H1 (cell line): Measurements from ENCODE around the gene RFX1. TPM values are rescaled to one million over a fixed set of nuclear protein-coding genes. Genes with fewer than 3 reads are reported as not detected.

ENCODE experiments used
- CTCF ChIA-PET: fragments of 300-600 bp; sonication (Branson Sonifier 250); formaldehyde crosslinking; loops from one replicate; lab custom pipeline; 2021; ENCODE audit not compliant: partially characterized antibody; lab: Charles Lee
- POLR2A ChIA-PET: fragments of 300-600 bp; sonication (Branson Sonifier 250); formaldehyde crosslinking; loops from one replicate; lab custom pipeline; 2021; ENCODE audit warnings: inconsistent platforms; ENCODE audit not compliant: partially characterized antibody; lab: Charles Lee
- DNase-seq, 2 experiments: peaks; one replicate each; pipeline versions ENCODE4 v3.0.0 to v3.0.0-alpha.2; 2010 to 2022; ENCODE audit warnings: low spot score in 2 of 2, low read depth in 1 of 2, mixed read lengths in 1 of 2
- FAIRE-seq: peaks from 2 replicates; lab custom pipeline; 2011; peaks lifted over from hg19 to GRCh38; lab: Jason Lieb, UNC
- H2AFZ ChIP-seq: 2 replicates; pipeline ENCODE4 v1.8.1; 2012; ENCODE audit warnings: low read length, inconsistent platforms
- H2AK5ac ChIP-seq: 2 replicates; pipeline ENCODE4 v1.6.1; 2013; ENCODE audit warnings: low read depth, low read length
- H2BK120ac ChIP-seq: replicated peaks from 2 replicates; pipeline ENCODE3; 2013; ENCODE audit warnings: low read depth, low read length, inconsistent platforms
- H2BK12ac ChIP-seq: 2 replicates; pipeline ENCODE4 v1.6.1; 2013; ENCODE audit warnings: low read depth, low read length
- H2BK15ac ChIP-seq: 2 replicates; pipeline ENCODE4 v1.6.1; 2013; ENCODE audit warnings: low read length
- H2BK20ac ChIP-seq: 2 replicates; pipeline ENCODE4 v1.6.1; 2013; ENCODE audit warnings: low read length
- H2BK5ac ChIP-seq: 2 replicates; pipeline ENCODE4 v1.6.1; 2013; ENCODE audit warnings: low read depth, low read length
- H3K14ac ChIP-seq: 2 replicates; pipeline ENCODE4 v1.6.1; 2013; ENCODE audit warnings: inconsistent platforms; ENCODE audit not compliant: insufficient read length
- H3K18ac ChIP-seq: 2 replicates; pipeline ENCODE4 v1.6.1; 2013; ENCODE audit warnings: low read length; ENCODE audit errors: extremely low read depth
- H3K23ac ChIP-seq: 2 replicates; pipeline ENCODE4 v1.6.1; 2013; ENCODE audit warnings: inconsistent platforms; ENCODE audit not compliant: insufficient read length
- H3K23me2 ChIP-seq: 2 replicates; pipeline ENCODE4 v1.6.1; 2013; ENCODE audit warnings: low read depth, low read length
- H3K27ac ChIP-seq: 2 replicates; pipeline ENCODE4 v1.6.1; 2011; ENCODE audit warnings: low read depth, low read length, inconsistent platforms
- H3K27me3 ChIP-seq, 4 experiments: replicated peaks in 1 of 4; 1 replicate in 1 of 4; 2 replicates in 3 of 4; pipeline versions ENCODE4 v1.6.1 to v1.8.1; 2011 to 2013; ENCODE audit warnings: low read length in 3 of 4, mild to moderate bottlenecking in 3 of 4, inconsistent platforms in 2 of 4, mixed read lengths in 2 of 4, moderate library complexity in 1 of 4; ENCODE audit not compliant: control insufficient read depth in 3 of 4, insufficient read depth in 3 of 4; ENCODE audit errors: extremely low read depth in 1 of 4
- H3K36me3 ChIP-seq, 4 experiments: 2 replicates each; pipeline versions ENCODE4 v1.6.1 to v1.8.1; 2011 to 2013; ENCODE audit warnings: mild to moderate bottlenecking in 4 of 4, low read length in 3 of 4, moderate library complexity in 2 of 4, control low read depth in 1 of 4, inconsistent platforms in 1 of 4; ENCODE audit not compliant: insufficient read depth in 4 of 4, control insufficient read depth in 2 of 4
- H3K4ac ChIP-seq: replicated peaks from 2 replicates; pipeline ENCODE3; 2013; ENCODE audit warnings: low read length, low read depth, mixed read lengths, inconsistent platforms; ENCODE audit not compliant: insufficient read length
- H3K4me1 ChIP-seq, 4 experiments: replicated peaks in 1 of 4; 1 replicate in 1 of 4; 2 replicates in 3 of 4; pipeline versions ENCODE4 v1.6.1 to v1.8.1; 2011 to 2013; ENCODE audit warnings: low read length in 3 of 4, inconsistent platforms in 2 of 4, mixed read lengths in 1 of 4; ENCODE audit not compliant: insufficient read depth in 4 of 4, control insufficient read depth in 3 of 4
- H3K4me2 ChIP-seq, 2 experiments: 2 replicates each; pipeline versions ENCODE4 v1.6.1 to v1.8.1; 2011 to 2013; ENCODE audit warnings: low read depth in 2 of 2, low read length in 2 of 2, control low read depth in 1 of 2, inconsistent platforms in 1 of 2, mild to moderate bottlenecking in 1 of 2; ENCODE audit not compliant: insufficient read depth in 1 of 2
- H3K4me3 ChIP-seq, 4 experiments: fragments of 200-600, 300-600 bp in 1 of 4; sonication (generic), shearing (Covaris generic), sonication (Bioruptor Twin) in 1 of 4; 2 replicates each; pipeline versions ENCODE4 v1.5.1 to v1.8.1; 2011 to 2016; ENCODE audit warnings: low read length in 4 of 4, low read depth in 3 of 4, control low read depth in 2 of 4, inconsistent platforms in 2 of 4, mild to moderate bottlenecking in 2 of 4, mixed read lengths in 1 of 4, moderate library complexity in 1 of 4; ENCODE audit not compliant: insufficient read depth in 2 of 4; ENCODE audit errors: extremely low read depth in 1 of 4
- H3K56ac ChIP-seq: replicated peaks from 2 replicates; pipeline ENCODE3; 2013; ENCODE audit warnings: low read depth, mild to moderate bottlenecking, mixed read lengths, low read length, inconsistent platforms; ENCODE audit not compliant: insufficient read length
- H3K79me1 ChIP-seq: 2 replicates; pipeline ENCODE4 v1.6.1; 2013; ENCODE audit warnings: low read depth, low read length, control low read depth
- H3K79me2 ChIP-seq, 2 experiments: 2 replicates each; pipeline versions ENCODE4 v1.6.1 to v1.8.1; 2012 to 2013; ENCODE audit warnings: low read length in 2 of 2, mild to moderate bottlenecking in 2 of 2, inconsistent platforms in 1 of 2; ENCODE audit not compliant: insufficient read depth in 2 of 2, control insufficient read depth in 1 of 2
- H3K9ac ChIP-seq, 4 experiments: replicated peaks in 1 of 4; 1 replicate in 1 of 4; 2 replicates in 3 of 4; pipeline versions ENCODE4 v1.6.1 to v1.8.1; 2011 to 2013; ENCODE audit warnings: low read depth in 3 of 4, low read length in 3 of 4, control low read depth in 2 of 4, mild to moderate bottlenecking in 2 of 4, moderate library complexity in 2 of 4, inconsistent platforms in 1 of 4; ENCODE audit errors: extremely low read depth in 1 of 4
- H3K9me3 ChIP-seq, 2 experiments: 2 replicates each; pipeline versions ENCODE4 v1.6.1 to v1.8.1; 2012 to 2013; ENCODE audit warnings: mild to moderate bottlenecking in 2 of 2, moderate library complexity in 2 of 2, control low read depth in 1 of 2, inconsistent platforms in 1 of 2, low read depth in 1 of 2, low read length in 1 of 2, mixed read lengths in 1 of 2; ENCODE audit not compliant: insufficient read depth in 2 of 2
- H4K20me1 ChIP-seq, 2 experiments: replicated peaks in 1 of 2; 2 replicates each; pipeline versions ENCODE3 to v1.8.1; 2011 to 2013; ENCODE audit warnings: inconsistent platforms in 2 of 2, low read length in 2 of 2, mild to moderate bottlenecking in 1 of 2; ENCODE audit not compliant: insufficient read depth in 2 of 2, control insufficient read depth in 1 of 2
- H4K5ac ChIP-seq: 2 replicates; pipeline ENCODE4 v1.6.1; 2013; ENCODE audit warnings: low read length, low read depth, mixed read lengths, inconsistent platforms; ENCODE audit not compliant: insufficient read length
- H4K8ac ChIP-seq: 2 replicates; pipeline ENCODE4 v1.8.0; 2013; ENCODE audit warnings: mild to moderate bottlenecking, moderate library complexity, low read length, inconsistent platforms; ENCODE audit not compliant: insufficient read depth; ENCODE audit errors: extremely low read depth
- H4K91ac ChIP-seq: replicated peaks from 2 replicates; pipeline ENCODE3; 2013; ENCODE audit warnings: low read length, mixed read lengths, inconsistent platforms; ENCODE audit not compliant: insufficient read length
- CHD2 ChIP-seq: IDR thresholded peaks from 2 replicates; pipeline ENCODE4 v1.6.1; 2012; ENCODE audit warnings: low read length, improper control_type of control experiment
- EGR1 ChIP-seq: IDR thresholded peaks from 2 replicates; pipeline ENCODE4 v1.6.1; 2011; ENCODE audit warnings: low read depth, low read length, borderline replicate concordance
- HDAC6 ChIP-seq: IDR thresholded peaks from one replicate; pipeline ENCODE4 v1.7.1; 2012; ENCODE audit warnings: low read depth, mild to moderate bottlenecking, inconsistent platforms, low read length, moderate library complexity
- JUN ChIP-seq: IDR thresholded peaks from 2 replicates; pipeline ENCODE4 v1.6.1; 2011; ENCODE audit warnings: low read depth, mild to moderate bottlenecking, improper control_type of control experiment, low read length
- NRF1 ChIP-seq: IDR thresholded peaks from 2 replicates; pipeline ENCODE4 v1.6.1; 2011; ENCODE audit warnings: mild to moderate bottlenecking, low read depth, low read length, improper control_type of control experiment
- SP1 ChIP-seq: IDR thresholded peaks from 2 replicates; pipeline ENCODE4 v1.6.1; 2011; ENCODE audit warnings: low read depth, low read length
- SP2 ChIP-seq: IDR thresholded peaks from 2 replicates; pipeline ENCODE4 v1.6.1; 2012; ENCODE audit warnings: mild to moderate bottlenecking, low read length, inconsistent platforms
- SRF ChIP-seq: IDR thresholded peaks from 2 replicates; pipeline ENCODE4 v1.6.1; 2011; ENCODE audit warnings: mild to moderate bottlenecking, low read depth, low read length, moderate library complexity
- SUZ12 ChIP-seq: fragments of 200-600 bp; sonication (generic); IDR thresholded peaks from 2 replicates; pipeline ENCODE4 v1.6.1; 2012; ENCODE audit warnings: mild to moderate bottlenecking, inconsistent platforms, low read length, moderate library complexity, mixed read lengths
- WGBS, 2 experiments: shearing (Covaris generic) in 1 of 2; methylation state at CpG; one replicate each; pipeline versions ENCODE4 v1.1.6 to v1.1.7; 2013 to 2015; ENCODE audit warnings: low lambda C conversion rate in 2 of 2, mixed read lengths in 2 of 2, inconsistent platforms in 1 of 2, low coverage in 1 of 2, missing lambda C conversion rate in 1 of 2; ENCODE audit not compliant: insufficient replicate concordance in 2 of 2, insufficient coverage in 1 of 2, insufficient read length in 1 of 2; ENCODE audit errors: extremely low coverage in 1 of 2, missing lambda C conversion rate in 1 of 2; 5-methylcytosine and 5-hydroxymethylcytosine counted together
- polyA plus RNA-seq, 7 experiments: library from polyadenylated mRNA; depleted of rRNA in 3 of 7; stranded (reverse) in 5 of 7; unstranded in 2 of 7; fragments of >200 nt in 5 of 7; fragments of 200-250 nt in 2 of 7; gene quantifications; 1 replicate in 5 of 7; 2 replicates in 1 of 7; 4 replicates in 1 of 7; pipeline versions ENCODE4 v1.2.1 to v1.2.3, GENCODE V29; 2011 to 2013; ENCODE audit warnings: missing spikeins in 2 of 7, mixed read lengths in 2 of 7
- total RNA-seq: library from RNA; stranded (reverse); fragmentation: NEBNext Ultra II Directional; extraction: Animal tissue kit (Norgen Biotek cat#: 25700); gene quantifications from 2 replicates; pipeline ENCODE4 v1.2.1, GENCODE V29; 2021

RFX1 gene
- total and polyA plus RNA-seq, 2 of the 8 experiments (the other 6 are each of a cell fraction or from before 2014, with no cell fraction given): 4.9 to 17.0 TPM

GRCh38 chr19:13951799-13952153 is 54.3 kb downstream of the RFX1 start:
- peak overlapping the region; percentile 68; the same call in 1 of the 2 replicates for H4K8ac ChIP-seq
- no peak overlapping the region for H2BK20ac ChIP-seq
- FAIRE-seq: no peak
- peaks cover 9% of the 10 kb centered on the region for H3K23me2 ChIP-seq
- CTCF ChIA-PET: interaction anchor here (1.6 to 2.7 kb wide), 3 partner anchors 10 to 97 kb away, joined by 3 to 11 read pairs (median 10); no protein-coding TSS in a partner anchor
- H2BK12ac ChIP-seq: no peak overlapping the region
- H3K79me2 ChIP-seq: peaks cover 0 to 19% of the 10 kb centered on the region in 2 experiments; a peak in 3 of 4 replicates
- H3K4me2 ChIP-seq: peak overlapping the region; percentile 48 to 83
- peak overlapping the region in 1 of 4 experiments; percentile 43; a peak in 1 of 7 replicates for H3K9ac ChIP-seq
- no peak overlapping the region; the same call in 1 of the 2 replicates for H3K18ac ChIP-seq
- H2AK5ac ChIP-seq: no peak overlapping the region
- H3K56ac ChIP-seq: no peak overlapping the region
- 0 out of 2 replicates have a peak overlapping the region, but pooled peaks have one; percentile 24 for H2AFZ ChIP-seq
- H3K79me1 ChIP-seq: peaks cover 13% of the 10 kb centered on the region
- peak overlapping the region; percentile 62 for H4K5ac ChIP-seq
- H3K4me3 ChIP-seq: peak overlapping the region; percentile 44 to 57 (median 50); a peak in 7 of 8 replicates
- no peak overlapping the region for H2BK5ac ChIP-seq
- peaks cover 0 to 13% of the 10 kb centered on the region in 2 experiments for H4K20me1 ChIP-seq
- TF ChIP-seq HDAC6 (no peak), EGR1 (no peak), SUZ12 (no peak), CHD2 (no peak), NRF1 (no peak), SP1 (no peak), JUN (no peak), SRF (no peak), SP2 (no peak)
- TF ChIP-seq, all 59 proteins: peak for 0
- Histone ChIP-seq H2BK120ac (no peak overlapping the region), H2BK15ac (no peak overlapping the region), H3K9me3 (no peaks in the 10 kb centered on the region), H3K4ac (peak overlapping the region; percentile 78), H4K91ac (peak overlapping the region; percentile 65), H3K27ac (no peak overlapping the region), H3K14ac (no peak overlapping the region), H3K23ac (no peak overlapping the region), H3K36me3 (peaks cover 14 to 20% (median 17%) of the 10 kb centered on the region in 4 experiments), H3K27me3 (no peaks in the 10 kb centered on the region), H3K4me1 (peaks cover 0 to 7% (median 3%) of the 10 kb centered on the region in 4 experiments; a peak in 6 of 7 replicates)
- POLR2A ChIA-PET: interaction anchor here (0.7 to 4.3 kb wide), 17 partner anchors 11 to 143 kb away, joined by 3 to 48 read pairs (median 7); partner anchors contain the start of genes IL27RA, PODNL1, RFX1 and RLN3
- DNase-seq: no peak
- WGBS, 2 experiments: 25% methylated on average over 20 of the region's 20 CpGs; no CpG with 5 or more reads in 1 of the 2 experiments
